ENCODE data around the gene CD274.

DNA sequence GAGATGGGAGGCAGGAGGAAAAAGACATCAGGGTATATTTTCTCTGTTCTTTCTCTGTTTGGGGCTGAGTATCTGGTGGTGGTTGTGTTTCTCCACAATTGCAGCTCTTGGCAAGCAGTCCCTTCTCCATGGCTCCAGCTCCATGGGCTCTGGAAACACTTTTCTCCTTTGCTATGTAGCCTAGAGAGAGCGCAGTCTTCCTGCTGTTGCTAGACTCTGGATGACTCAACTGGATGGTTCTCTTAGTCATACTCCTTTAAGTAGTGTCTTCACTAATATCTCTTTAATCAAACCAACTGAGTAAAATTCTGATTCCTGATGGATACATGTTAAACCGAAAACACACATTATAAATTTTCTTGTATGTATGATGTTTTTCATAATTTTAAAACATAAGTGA lies 9.3 kb upstream of the CD274 start:
- TF ChIP-seq, protein P1, sequence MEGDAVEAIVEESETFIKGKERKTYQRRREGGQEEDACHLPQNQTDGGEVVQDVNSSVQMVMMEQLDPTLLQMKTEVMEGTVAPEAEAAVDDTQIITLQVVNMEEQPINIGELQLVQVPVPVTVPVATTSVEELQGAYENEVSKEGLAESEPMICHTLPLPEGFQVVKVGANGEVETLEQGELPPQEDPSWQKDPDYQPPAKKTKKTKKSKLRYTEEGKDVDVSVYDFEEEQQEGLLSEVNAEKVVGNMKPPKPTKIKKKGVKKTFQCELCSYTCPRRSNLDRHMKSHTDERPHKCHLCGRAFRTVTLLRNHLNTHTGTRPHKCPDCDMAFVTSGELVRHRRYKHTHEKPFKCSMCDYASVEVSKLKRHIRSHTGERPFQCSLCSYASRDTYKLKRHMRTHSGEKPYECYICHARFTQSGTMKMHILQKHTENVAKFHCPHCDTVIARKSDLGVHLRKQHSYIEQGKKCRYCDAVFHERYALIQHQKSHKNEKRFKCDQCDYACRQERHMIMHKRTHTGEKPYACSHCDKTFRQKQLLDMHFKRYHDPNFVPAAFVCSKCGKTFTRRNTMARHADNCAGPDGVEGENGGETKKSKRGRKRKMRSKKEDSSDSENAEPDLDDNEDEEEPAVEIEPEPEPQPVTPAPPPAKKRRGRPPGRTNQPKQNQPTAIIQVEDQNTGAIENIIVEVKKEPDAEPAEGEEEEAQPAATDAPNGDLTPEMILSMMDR (conservative IDR thresholded peaks at IDR 0.05; ENCODE audit: low read depth, low read length) = no peak
- no peak for TF ChIP-seq EZH2 (IDR thresholded peaks at IDR 0.05; ENCODE audit: borderline replicate concordance, low read depth, low read length, poor library complexity, severe bottlenecking)

Measured in A673 (cell line).